ENCODE data around the gene TXNDC2. TPM values are rescaled to one million over a fixed set of nuclear protein-coding genes. Genes with fewer than 3 reads are reported as not detected.
"Not testable (repeated sequence)": the region's sequence is repeated elsewhere in the genome, so short reads cannot be mapped to it uniquely, and the experiment has no call there.

TXNDC2 gene
- total RNA-seq, 4 donors from 2014 or later = 0.07 to 0.24 TPM; not detected in 2

GRCh38 chr18:9900699-9901098 lies 14.9 kb downstream of the TXNDC2 start:
- intact Hi-C loops (cut with DNase I; ENCODE audit: low total_unique reads) = no loop called here
- H3K4me3 ChIP-seq = no peak overlapping the region
- H3K27ac ChIP-seq = no peak overlapping the region
- TF ChIP-seq CTCF (IDR thresholded peaks at IDR 0.05) (no peak), POLR2A (IDR thresholded peaks at IDR 0.05) (no peak)
- H3K27me3 ChIP-seq = no peaks in the 10 kb centered on the region
- no peaks in the 10 kb centered on the region for H3K4me1 ChIP-seq
- DNase-seq = no peak
- H3K36me3 ChIP-seq = no peaks in the 10 kb centered on the region
- H3K9me3 ChIP-seq = no peaks in the 10 kb centered on the region

- intact Hi-C loops (cut with DNase I; ENCODE audit: low total_unique reads) = no loop called here
- Histone ChIP-seq H3K4me1 (no peaks in the 10 kb centered on the region), H3K4me3 (no peak overlapping the region), H3K27ac (no peak overlapping the region), H3K36me3 (no peaks in the 10 kb centered on the region), H3K9me3 (no peaks in the 10 kb centered on the region), H3K27me3 (no peaks in the 10 kb centered on the region)
- no peak for DNase-seq
- no peak for TF ChIP-seq CTCF (IDR thresholded peaks at IDR 0.05)
- no peak for TF ChIP-seq POLR2A (IDR thresholded peaks at IDR 0.05)
These were observed 15.6 kb downstream of the TXNDC2 start for GRCh38 chr18:9901377-9901776.

GRCh38 chr18:9902264-9902663 lies 16.5 kb downstream of the TXNDC2 start:
- H3K4me3 ChIP-seq; H3K4me1 ChIP-seq; H3K36me3 ChIP-seq; H3K9me3 ChIP-seq; intact Hi-C loops (cut with DNase I; ENCODE audit: low total_unique reads); DNase-seq; H3K27ac ChIP-seq; H3K27me3 ChIP-seq: not testable (repeated sequence)

- no peak for DNase-seq
- Histone ChIP-seq H3K4me1 (no peaks in the 10 kb centered on the region), H3K27ac (no peak overlapping the region), H3K4me3 (no peak overlapping the region), H3K27me3 (no peaks in the 10 kb centered on the region), H3K36me3 (no peaks in the 10 kb centered on the region), H3K9me3 (no peaks in the 10 kb centered on the region)
- intact Hi-C loops (cut with DNase I; ENCODE audit: low total_unique reads) = no loop called here
- TF ChIP-seq CTCF (IDR thresholded peaks at IDR 0.05) = no peak
- TF ChIP-seq POLR2A (IDR thresholded peaks at IDR 0.05) = no peak
These were observed 17.1 kb downstream of the TXNDC2 start for GRCh38 chr18:9902832-9903231.

- intact Hi-C loops (cut with DNase I; ENCODE audit: low total_unique reads) = no loop called here
These were observed 19.7 kb downstream of the TXNDC2 start for GRCh38 chr18:9905401-9905922.

More at GRCh38 chr18:9905401-9905922, 19.7 kb downstream of the TXNDC2 start:
- peak in 1 of 2 donors; percentile 50 for DNase-seq
- no peak for TF ChIP-seq POLR2A (IDR thresholded peaks at IDR 0.05)
- no peak for TF ChIP-seq CTCF (IDR thresholded peaks at IDR 0.05)
- no peaks in the 10 kb centered on the region for H3K9me3 ChIP-seq
- peak overlapping the region in 1 of 2 donors; percentile 16 for H3K27ac ChIP-seq
- H3K27me3 ChIP-seq = no peaks in the 10 kb centered on the region
- H3K36me3 ChIP-seq = no peaks in the 10 kb centered on the region
- no peak overlapping the region for H3K4me3 ChIP-seq
- no peaks in the 10 kb centered on the region for H3K4me1 ChIP-seq

Measured in uterus (tissue), 4 donors.